ENCODE measurements around the gene TMEM94. TPM values are rescaled to one million over a fixed set of nuclear protein-coding genes. Genes with fewer than 3 reads are reported as not detected.

TMEM94 gene
- total RNA-seq, 1 donor from 2014 or later = 43.2 TPM

DNA sequence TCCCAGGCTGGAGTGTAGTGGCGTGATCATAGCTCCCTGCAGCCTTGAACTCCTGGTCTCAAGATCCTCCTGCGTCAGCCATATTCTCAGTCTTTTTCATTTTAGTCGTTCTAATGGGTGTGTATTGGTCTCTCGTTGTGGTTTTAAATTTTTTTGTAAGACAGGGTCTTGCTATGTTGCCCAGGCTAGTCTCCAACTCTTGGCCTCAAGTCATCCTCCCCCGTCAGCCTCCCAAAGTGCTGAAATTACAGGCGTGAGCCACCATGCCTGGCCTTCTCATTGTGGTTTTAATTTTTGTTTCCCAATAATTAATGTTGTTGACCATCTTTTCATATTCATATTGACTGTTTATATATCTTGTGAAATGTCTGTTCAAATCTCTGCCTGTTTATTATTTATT, 8.6 kb downstream of the TMEM94 start:
- Histone ChIP-seq H3K27me3 (no peaks in the 10 kb centered on the region), H3K9me3 (no peaks in the 10 kb centered on the region), H3K4me1 (peaks cover 17% of the 10 kb centered on the region), H3K27ac (no peak overlapping the region), H3K36me3 (no peaks in the 10 kb centered on the region), H3K4me3 (no peak overlapping the region)
- intact Hi-C loops (cut with DNase I) = no loop called here
- TF ChIP-seq POLR2AphosphoS5 (IDR thresholded peaks at IDR 0.05; ENCODE audit: insufficient read depth in 1 of 2, low read depth in 1 of 2) = no peak
- TF ChIP-seq POLR2A (IDR thresholded peaks at IDR 0.05) = no peak
- TF ChIP-seq CTCF (IDR thresholded peaks at IDR 0.05) = no peak
- DNase-seq (ENCODE audit: extremely low spot score in 2 of 2) = no peak

DNA sequence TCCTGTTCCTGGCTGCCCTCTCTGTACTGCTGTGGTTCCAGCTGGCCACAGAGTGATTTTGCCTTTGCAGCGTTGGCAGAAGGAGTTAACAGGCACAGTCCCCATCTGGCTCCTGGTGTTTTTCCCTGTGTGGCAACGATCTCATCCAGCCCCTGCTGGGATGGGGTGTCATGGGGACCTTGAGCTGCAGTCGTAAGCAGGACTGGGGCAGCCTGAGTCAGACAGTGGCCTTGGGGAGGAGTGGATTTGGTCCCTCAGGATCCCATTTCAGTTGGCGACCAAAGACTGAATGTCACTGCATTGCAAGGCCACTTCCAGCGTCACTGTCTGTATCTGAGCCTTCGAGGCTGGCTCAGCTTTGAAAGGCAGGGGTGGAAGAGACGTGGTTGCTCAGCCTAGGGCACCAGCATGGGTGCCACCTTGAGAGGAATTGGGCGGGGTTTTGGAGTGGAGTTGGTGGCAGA, 11.9 kb downstream of the TMEM94 start:
- TF ChIP-seq CTCF (IDR thresholded peaks at IDR 0.05) = no peak
- TF ChIP-seq POLR2AphosphoS5 (IDR thresholded peaks at IDR 0.05; ENCODE audit: insufficient read depth in 1 of 2, low read depth in 1 of 2) = no peak
- no peak for TF ChIP-seq POLR2A (IDR thresholded peaks at IDR 0.05)
- peaks cover 12% of the 10 kb centered on the region for H3K4me1 ChIP-seq
- no peaks in the 10 kb centered on the region for H3K36me3 ChIP-seq
- DNase-seq (ENCODE audit: extremely low spot score in 2 of 2) = no peak
- no peak overlapping the region for H3K4me3 ChIP-seq
- H3K9me3 ChIP-seq = no peaks in the 10 kb centered on the region
- no peaks in the 10 kb centered on the region for H3K27me3 ChIP-seq
- no peak overlapping the region for H3K27ac ChIP-seq
- intact Hi-C loops (cut with DNase I) = no loop called here

GRCh38 chr17:75468779-75469373, 12.4 kb downstream of the TMEM94 start:
- intact Hi-C loops (cut with DNase I) = no loop called here
- Histone ChIP-seq H3K4me1 (peaks cover 12% of the 10 kb centered on the region), H3K4me3 (no peak overlapping the region), H3K36me3 (no peaks in the 10 kb centered on the region), H3K27ac (no peak overlapping the region), H3K27me3 (no peaks in the 10 kb centered on the region), H3K9me3 (no peaks in the 10 kb centered on the region)
- TF ChIP-seq CTCF (IDR thresholded peaks at IDR 0.05) (no peak), POLR2AphosphoS5 (IDR thresholded peaks at IDR 0.05; ENCODE audit: insufficient read depth in 1 of 2, low read depth in 1 of 2) (no peak), POLR2A (IDR thresholded peaks at IDR 0.05) (no peak)
- no peak for DNase-seq (ENCODE audit: extremely low spot score in 2 of 2)

DNA sequence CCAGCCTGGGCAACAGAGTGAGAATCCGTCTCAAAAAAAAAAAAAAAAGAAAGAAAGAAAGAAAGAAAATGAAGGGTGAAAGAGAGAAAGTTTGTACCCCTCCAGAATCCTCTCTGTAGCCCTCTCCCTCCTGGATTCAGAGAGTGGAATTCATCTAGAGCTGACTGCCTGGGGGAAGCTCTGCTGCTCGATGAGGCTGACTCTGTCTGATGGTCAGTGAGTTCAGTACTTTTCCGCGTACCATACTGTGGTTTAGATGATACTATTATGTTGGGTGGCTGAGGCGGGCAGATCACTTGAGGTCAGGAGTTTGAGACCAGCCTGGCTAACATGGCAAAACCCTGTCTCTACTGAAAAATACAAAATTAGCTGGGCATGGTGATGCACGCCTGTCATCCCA, 14.8 kb downstream of the TMEM94 start:
- H3K27ac ChIP-seq = no peak overlapping the region
- H3K36me3 ChIP-seq = no peaks in the 10 kb centered on the region
- no peaks in the 10 kb centered on the region for H3K9me3 ChIP-seq
- DNase-seq (ENCODE audit: extremely low spot score in 2 of 2) = no peak
- intact Hi-C loops (cut with DNase I) = no loop called here
- no peaks in the 10 kb centered on the region for H3K27me3 ChIP-seq
- H3K4me3 ChIP-seq = no peak overlapping the region
- no peak for TF ChIP-seq CTCF (IDR thresholded peaks at IDR 0.05)
- TF ChIP-seq POLR2A (IDR thresholded peaks at IDR 0.05) = no peak
- TF ChIP-seq POLR2AphosphoS5 (IDR thresholded peaks at IDR 0.05; ENCODE audit: insufficient read depth in 1 of 2, low read depth in 1 of 2) = no peak
- peaks cover 30% of the 10 kb centered on the region for H3K4me1 ChIP-seq

DNA sequence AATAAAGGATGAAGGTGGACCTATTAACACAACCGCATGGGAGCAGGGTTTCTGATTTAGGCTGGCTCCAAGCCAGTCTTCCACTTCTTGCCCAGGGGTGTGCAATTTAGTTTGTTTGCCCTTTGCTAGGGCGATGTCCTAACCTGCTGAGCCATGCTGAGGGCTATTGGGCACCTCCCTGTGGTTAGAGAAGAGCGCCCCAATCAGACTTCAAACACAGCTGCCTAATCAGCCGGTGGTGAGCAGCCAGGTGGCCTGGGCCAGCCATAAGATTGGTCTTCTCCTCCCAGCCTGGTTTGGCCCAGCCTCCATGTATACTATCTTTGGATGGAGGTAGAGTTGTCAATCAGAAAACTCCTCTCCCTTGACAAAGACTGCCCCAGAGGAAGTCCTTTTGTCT, 15.7 kb downstream of the TMEM94 start:
- peaks cover 39% of the 10 kb centered on the region for H3K4me1 ChIP-seq
- no peaks in the 10 kb centered on the region for H3K9me3 ChIP-seq
- DNase-seq (ENCODE audit: extremely low spot score in 2 of 2) = no peak
- H3K27ac ChIP-seq = no peak overlapping the region
- intact Hi-C loops (cut with DNase I) = no loop called here
- no peak overlapping the region for H3K4me3 ChIP-seq
- no peak for TF ChIP-seq CTCF (IDR thresholded peaks at IDR 0.05)
- TF ChIP-seq POLR2A (IDR thresholded peaks at IDR 0.05) = no peak
- no peak for TF ChIP-seq POLR2AphosphoS5 (IDR thresholded peaks at IDR 0.05; ENCODE audit: insufficient read depth in 1 of 2, low read depth in 1 of 2)
- no peaks in the 10 kb centered on the region for H3K27me3 ChIP-seq
- H3K36me3 ChIP-seq = no peaks in the 10 kb centered on the region

Data from vagina (tissue), 2 donors.